ENCODE data around the gene CHERP. TPM values are rescaled to one million over a fixed set of nuclear protein-coding genes. Genes with fewer than 3 reads are reported as not detected.
"Not testable (repeated sequence)": the region's sequence is repeated elsewhere in the genome, so short reads cannot be mapped to it uniquely, and the experiment has no call there.

The CHERP gene
- total RNA-seq, 4 donors from 2014 or later: 9.8 to 22.5 (median 12.6) TPM

DNA sequence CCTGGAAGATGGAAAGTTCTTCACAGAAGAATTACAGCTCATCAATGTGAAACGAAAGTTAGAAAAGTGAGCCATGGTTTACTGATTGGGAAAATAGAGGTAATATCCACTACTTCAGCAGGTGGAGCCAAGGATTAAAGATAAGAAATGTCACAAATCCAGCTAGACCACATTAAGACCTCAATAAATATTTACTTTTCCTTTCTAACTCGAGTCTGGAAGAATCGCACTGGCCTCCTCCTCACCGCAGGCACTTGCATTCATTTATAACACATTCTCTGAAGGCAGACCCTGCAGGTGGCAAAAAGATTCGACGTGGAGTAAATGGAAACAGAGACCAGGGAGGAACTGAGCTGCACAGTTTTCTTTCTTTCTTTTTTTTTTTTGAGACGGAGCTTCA lies 22.6 kb upstream of the CHERP start:
- Histone ChIP-seq H3K4me1 (peaks cover 0 to 5% (median 0%) of the 10 kb centered on the region in 4 donors), H3K4me3 (no peak overlapping the region), H3K27ac (no peak overlapping the region), H3K27me3 (no peaks in the 10 kb centered on the region), H3K36me3 (peaks cover 3 to 100% (median 13%) of the 10 kb centered on the region in 3 donors), H3K9me3 (no peaks in the 10 kb centered on the region)
- no peak for DNase-seq (ENCODE audit: low spot score in 2 of 2)
- TF ChIP-seq, protein P1, sequence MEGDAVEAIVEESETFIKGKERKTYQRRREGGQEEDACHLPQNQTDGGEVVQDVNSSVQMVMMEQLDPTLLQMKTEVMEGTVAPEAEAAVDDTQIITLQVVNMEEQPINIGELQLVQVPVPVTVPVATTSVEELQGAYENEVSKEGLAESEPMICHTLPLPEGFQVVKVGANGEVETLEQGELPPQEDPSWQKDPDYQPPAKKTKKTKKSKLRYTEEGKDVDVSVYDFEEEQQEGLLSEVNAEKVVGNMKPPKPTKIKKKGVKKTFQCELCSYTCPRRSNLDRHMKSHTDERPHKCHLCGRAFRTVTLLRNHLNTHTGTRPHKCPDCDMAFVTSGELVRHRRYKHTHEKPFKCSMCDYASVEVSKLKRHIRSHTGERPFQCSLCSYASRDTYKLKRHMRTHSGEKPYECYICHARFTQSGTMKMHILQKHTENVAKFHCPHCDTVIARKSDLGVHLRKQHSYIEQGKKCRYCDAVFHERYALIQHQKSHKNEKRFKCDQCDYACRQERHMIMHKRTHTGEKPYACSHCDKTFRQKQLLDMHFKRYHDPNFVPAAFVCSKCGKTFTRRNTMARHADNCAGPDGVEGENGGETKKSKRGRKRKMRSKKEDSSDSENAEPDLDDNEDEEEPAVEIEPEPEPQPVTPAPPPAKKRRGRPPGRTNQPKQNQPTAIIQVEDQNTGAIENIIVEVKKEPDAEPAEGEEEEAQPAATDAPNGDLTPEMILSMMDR (IDR thresholded peaks at IDR 0.05): no peak
- TF ChIP-seq EP300 (IDR thresholded peaks at IDR 0.05) (no peak), POLR2A (IDR thresholded peaks at IDR 0.05) (no peak)
- WGBS, 2 donors: 87 to 90% methylated on average over 7 of the region's 7 CpGs

DNA sequence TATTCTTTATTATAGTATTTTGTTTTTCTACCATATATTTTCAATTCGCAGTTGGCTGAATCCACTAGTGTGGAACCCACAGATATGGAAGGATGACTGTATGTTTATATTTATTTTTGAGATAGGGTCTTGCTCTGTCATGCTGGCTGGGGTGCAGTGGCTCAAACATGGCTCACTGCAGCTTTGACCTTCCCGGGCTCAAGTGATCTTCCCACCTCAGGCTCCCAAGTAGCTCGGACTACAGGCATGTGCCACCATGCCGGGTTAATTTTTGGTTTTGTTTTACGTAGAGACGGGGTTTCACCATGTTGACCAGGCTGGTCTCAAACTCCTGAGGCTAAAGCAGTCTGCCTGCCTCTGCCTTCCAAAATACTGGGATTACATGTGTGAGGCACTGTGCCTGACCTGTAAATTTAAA lies 20.4 kb upstream of the CHERP start:
- no peaks in the 10 kb centered on the region for H3K4me1 ChIP-seq
- H3K27me3 ChIP-seq: no peaks in the 10 kb centered on the region
- WGBS, 2 donors: 93% methylated on average over 6 of the region's 6 CpGs
- TF ChIP-seq, protein P1 (IDR thresholded peaks at IDR 0.05): no peak
- TF ChIP-seq POLR2A (IDR thresholded peaks at IDR 0.05) (no peak), EP300 (IDR thresholded peaks at IDR 0.05) (no peak)
- no peak for DNase-seq (ENCODE audit: low spot score in 2 of 2)
- H3K4me3 ChIP-seq: no peak overlapping the region
- no peaks in the 10 kb centered on the region for H3K9me3 ChIP-seq
- no peak overlapping the region for H3K27ac ChIP-seq
- H3K36me3 ChIP-seq: peaks cover 3 to 99% (median 13%) of the 10 kb centered on the region in 3 donors

DNA sequence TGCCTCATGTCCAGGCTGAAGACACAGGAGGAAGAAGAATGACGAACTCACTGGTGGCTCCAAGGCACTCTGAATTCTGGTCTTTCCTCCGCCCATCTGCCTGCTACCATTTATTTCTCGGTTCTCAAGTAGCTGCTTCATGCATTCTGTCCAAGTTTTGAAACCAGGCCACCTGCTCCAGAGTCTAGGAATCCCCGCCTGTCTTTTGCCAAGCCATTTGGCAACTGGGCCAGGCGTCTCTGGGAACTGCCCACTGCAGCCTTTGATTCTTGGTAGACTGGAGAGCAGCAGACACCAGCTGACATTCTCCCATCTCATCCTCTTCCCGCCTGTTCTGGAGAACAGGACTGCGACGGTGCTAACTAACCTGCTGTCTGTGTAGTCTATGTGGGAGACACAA lies 19.1 kb upstream of the CHERP start:
- Histone ChIP-seq H3K27ac (no peak overlapping the region), H3K4me3 (no peak overlapping the region), H3K4me1 (no peaks in the 10 kb centered on the region), H3K36me3 (peaks cover 3 to 98% (median 13%) of the 10 kb centered on the region in 3 donors), H3K9me3 (no peaks in the 10 kb centered on the region), H3K27me3 (no peaks in the 10 kb centered on the region)
- TF ChIP-seq, protein P1 (IDR thresholded peaks at IDR 0.05): no peak
- TF ChIP-seq EP300 (IDR thresholded peaks at IDR 0.05) (no peak), POLR2A (IDR thresholded peaks at IDR 0.05) (no peak)
- no peak for DNase-seq (ENCODE audit: low spot score in 2 of 2)
- 84 to 92% methylated on average over 8 of the region's 8 CpGs for WGBS, 2 donors

DNA sequence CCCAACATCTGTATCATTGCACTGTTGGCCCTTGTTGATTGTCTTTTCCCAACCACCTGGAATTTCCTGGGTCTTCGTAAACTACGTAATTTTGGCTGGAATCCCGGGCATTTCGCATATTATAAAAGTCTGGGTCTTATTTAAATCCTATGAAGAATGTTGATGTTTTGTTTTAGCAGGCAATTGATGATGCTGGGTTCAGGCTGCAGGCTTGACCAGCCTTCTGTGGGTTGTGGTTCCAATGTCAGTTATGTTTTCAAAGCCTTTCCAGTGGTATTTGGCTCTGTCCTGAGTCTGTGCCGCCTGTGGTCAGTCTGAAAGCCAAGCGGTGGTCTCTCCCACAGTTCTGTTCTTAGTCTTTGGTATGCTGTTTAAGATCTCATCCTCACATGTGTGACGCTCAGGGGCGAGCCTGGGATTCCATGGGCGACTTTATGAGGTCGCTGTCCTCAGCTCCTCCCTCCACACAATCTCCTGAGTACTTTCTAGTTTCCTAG lies 17.6 kb upstream of the CHERP start:
- no peaks in the 10 kb centered on the region for H3K4me1 ChIP-seq
- H3K4me3 ChIP-seq: no peak overlapping the region
- H3K27ac ChIP-seq: no peak overlapping the region
- 83 to 86% methylated on average over 10 of the region's 10 CpGs for WGBS, 2 donors
- peaks cover 0 to 98% (median 19%) of the 10 kb centered on the region in 3 donors for H3K36me3 ChIP-seq
- TF ChIP-seq EP300 (IDR thresholded peaks at IDR 0.05) (no peak), POLR2A (IDR thresholded peaks at IDR 0.05) (no peak)
- TF ChIP-seq, protein P1 (IDR thresholded peaks at IDR 0.05): no peak
- H3K27me3 ChIP-seq: no peaks in the 10 kb centered on the region
- no peaks in the 10 kb centered on the region for H3K9me3 ChIP-seq
- no peak for DNase-seq (ENCODE audit: low spot score in 2 of 2)

- no peak for DNase-seq (ENCODE audit: low spot score in 2 of 2)
- Histone ChIP-seq H3K27ac (no peak overlapping the region), H3K4me3 (no peak overlapping the region), H3K36me3 (peaks cover 0 to 93% (median 23%) of the 10 kb centered on the region in 3 donors), H3K27me3 (no peaks in the 10 kb centered on the region), H3K9me3 (no peaks in the 10 kb centered on the region), H3K4me1 (no peaks in the 10 kb centered on the region)
- 83 to 87% methylated on average over 8 of the region's 8 CpGs for WGBS, 2 donors
- TF ChIP-seq POLR2A (IDR thresholded peaks at IDR 0.05) (no peak), EP300 (IDR thresholded peaks at IDR 0.05) (no peak)
- TF ChIP-seq, protein P1 (IDR thresholded peaks at IDR 0.05): no peak
Observed at GRCh38 chr19:16554776-16555175, 12.5 kb upstream of the CHERP start.

GRCh38 chr19:16551902-16552301 lies 9.7 kb upstream of the CHERP start:
- H3K4me1 ChIP-seq; H3K27me3 ChIP-seq; H3K27ac ChIP-seq; DNase-seq (ENCODE audit: low spot score in 2 of 2); H3K9me3 ChIP-seq; H3K4me3 ChIP-seq: not testable (repeated sequence)
- 90% methylated on average over 6 of the region's 6 CpGs for WGBS, 2 donors
- peaks cover 0 to 72% (median 23%) of the 10 kb centered on the region in 3 donors for H3K36me3 ChIP-seq
